Fibroblast of villous mesenchyme (primary cell): Measurements from ENCODE around the gene EVA1C. TPM values are rescaled to one million over a fixed set of nuclear protein-coding genes. Genes with fewer than 3 reads are reported as not detected.
"Not testable (repeated sequence)": the region's sequence is repeated elsewhere in the genome, so short reads cannot be mapped to it uniquely, and the experiment has no call there.

Experiments used
- DNase-seq: peaks from one replicate; pipeline ENCODE4 v3.0.0-alpha.2; 2010; ENCODE audit warnings: low read depth
- H3K4me3 ChIP-seq: 2 replicates; pipeline ENCODE4 v1.5.1; 2011; ENCODE audit warnings: low read depth, mild to moderate bottlenecking, low read length
- total RNA-seq: library from RNA; depleted of rRNA; stranded (reverse); fragments of >200 nt; gene quantifications from 2 replicates; pipeline ENCODE4 v1.2.3, GENCODE V29; 2012
- TF ChIP-seq, protein P1 (sequence below): IDR thresholded peaks from 2 replicates; pipeline ENCODE4 v1.5.1; 2012; ENCODE audit warnings: low read depth, mild to moderate bottlenecking, low read length; ENCODE audit not compliant: insufficient read depth

EVA1C gene
- total RNA-seq, 1 donor, result 10.8 TPM

DNA sequence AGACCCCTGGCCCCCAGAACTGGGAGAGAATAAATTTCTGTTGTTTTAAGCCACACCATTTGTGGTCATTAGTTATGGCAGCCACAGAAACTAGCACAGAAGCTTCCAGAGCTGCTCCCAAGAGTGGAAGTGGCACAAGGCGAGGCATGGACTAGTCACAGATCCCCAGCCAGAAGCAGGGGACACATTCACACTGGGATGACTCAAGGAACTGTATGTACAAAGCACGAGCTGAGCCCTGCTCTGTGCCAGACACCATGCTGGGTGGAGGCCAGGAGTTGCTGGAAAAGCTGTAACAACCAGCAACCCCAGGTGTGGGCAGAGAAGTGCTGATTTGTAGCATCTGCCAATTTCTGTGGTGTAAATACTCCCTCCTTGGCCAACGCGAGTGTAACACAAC lies 117.2 kb downstream of the EVA1C start:
- no peak overlapping the region for H3K4me3 ChIP-seq
- DNase-seq, result no peak
- TF ChIP-seq, protein P1, sequence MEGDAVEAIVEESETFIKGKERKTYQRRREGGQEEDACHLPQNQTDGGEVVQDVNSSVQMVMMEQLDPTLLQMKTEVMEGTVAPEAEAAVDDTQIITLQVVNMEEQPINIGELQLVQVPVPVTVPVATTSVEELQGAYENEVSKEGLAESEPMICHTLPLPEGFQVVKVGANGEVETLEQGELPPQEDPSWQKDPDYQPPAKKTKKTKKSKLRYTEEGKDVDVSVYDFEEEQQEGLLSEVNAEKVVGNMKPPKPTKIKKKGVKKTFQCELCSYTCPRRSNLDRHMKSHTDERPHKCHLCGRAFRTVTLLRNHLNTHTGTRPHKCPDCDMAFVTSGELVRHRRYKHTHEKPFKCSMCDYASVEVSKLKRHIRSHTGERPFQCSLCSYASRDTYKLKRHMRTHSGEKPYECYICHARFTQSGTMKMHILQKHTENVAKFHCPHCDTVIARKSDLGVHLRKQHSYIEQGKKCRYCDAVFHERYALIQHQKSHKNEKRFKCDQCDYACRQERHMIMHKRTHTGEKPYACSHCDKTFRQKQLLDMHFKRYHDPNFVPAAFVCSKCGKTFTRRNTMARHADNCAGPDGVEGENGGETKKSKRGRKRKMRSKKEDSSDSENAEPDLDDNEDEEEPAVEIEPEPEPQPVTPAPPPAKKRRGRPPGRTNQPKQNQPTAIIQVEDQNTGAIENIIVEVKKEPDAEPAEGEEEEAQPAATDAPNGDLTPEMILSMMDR, result no peak

- not testable (repeated sequence) for H3K4me3 ChIP-seq, DNase-seq
These were observed 118.3 kb downstream of the EVA1C start for GRCh38 chr21:32530809-32531208.

DNA sequence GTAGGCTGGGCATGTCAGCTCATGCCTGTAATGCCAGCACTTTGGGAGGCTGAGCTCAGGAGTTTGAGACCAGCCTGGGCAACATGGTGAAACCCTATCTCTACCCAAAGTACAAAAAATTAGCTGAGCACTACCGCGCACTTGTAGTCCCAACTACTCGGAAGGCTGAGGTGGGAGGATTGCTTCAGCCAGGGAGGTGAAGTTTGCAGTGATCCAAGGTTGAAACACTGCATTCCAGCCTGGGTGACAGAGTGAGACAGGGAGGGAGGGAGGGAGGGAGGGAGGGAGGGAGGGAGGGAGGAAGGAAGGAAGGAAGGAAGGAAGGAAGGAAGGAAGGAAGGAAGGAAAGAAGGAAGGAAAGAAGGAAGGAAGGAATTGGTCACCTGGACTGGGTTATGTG lies 119.1 kb downstream of the EVA1C start:
- H3K4me3 ChIP-seq, DNase-seq: not testable (repeated sequence)

DNA sequence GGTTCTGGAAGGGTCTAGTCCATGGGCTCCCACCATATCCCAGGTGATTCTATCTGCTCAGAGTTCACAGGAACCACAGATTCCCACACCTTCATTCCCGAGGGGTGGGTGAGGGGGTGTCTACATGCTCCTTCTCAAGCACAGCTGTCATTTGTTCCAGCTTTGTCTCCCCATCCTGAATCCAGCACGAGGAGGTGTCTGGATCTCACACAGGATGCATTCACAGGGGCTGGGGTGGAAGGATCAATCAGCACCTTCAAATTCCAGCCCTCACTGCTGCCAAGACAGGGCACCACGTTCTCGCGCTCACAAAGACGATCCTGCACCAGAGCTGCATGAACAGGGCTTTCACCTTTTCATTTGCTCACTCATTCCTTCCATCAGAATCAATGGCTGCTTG lies 120.1 kb downstream of the EVA1C start:
- no peak overlapping the region for H3K4me3 ChIP-seq
- TF ChIP-seq, protein P1, result no peak
- DNase-seq, result no peak

GRCh38 chr21:32533053-32533452 lies 120.5 kb downstream of the EVA1C start:
- DNase-seq, result no peak
- TF ChIP-seq, protein P1, result no peak

DNA sequence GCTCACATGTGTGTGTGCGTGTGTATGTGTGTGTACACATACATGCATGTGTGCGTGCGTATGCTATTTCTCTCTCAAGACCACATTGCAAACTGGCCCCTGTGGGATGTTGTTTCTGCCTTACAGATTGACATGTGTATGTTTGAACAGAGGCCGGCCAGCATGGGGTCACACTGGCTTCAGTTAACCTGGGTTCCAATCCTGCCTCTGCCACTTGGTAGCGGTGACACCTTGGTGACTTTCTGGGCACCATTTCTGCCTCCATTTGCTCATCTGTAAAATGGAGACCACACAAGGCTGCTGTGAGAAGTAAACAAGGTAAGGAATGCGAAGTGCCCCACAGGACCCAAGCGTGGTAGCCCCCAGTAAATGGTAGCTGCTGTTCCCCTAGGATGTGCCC lies 121.1 kb downstream of the EVA1C start:
- TF ChIP-seq, protein P1, result no peak
- H3K4me3 ChIP-seq, result no peak overlapping the region
- DNase-seq, result no peak

More at GRCh38 chr21:32533053-32533452, 120.5 kb downstream of the EVA1C start:
- no peak overlapping the region for H3K4me3 ChIP-seq

GRCh38 chr21:32534113-32534512 lies 121.6 kb downstream of the EVA1C start:
- no peak overlapping the region for H3K4me3 ChIP-seq
- no peak for DNase-seq
- TF ChIP-seq, protein P1, result no peak

- TF ChIP-seq, protein P1, result no peak
- H3K4me3 ChIP-seq, result no peak overlapping the region
- DNase-seq, result no peak
These were observed 123.1 kb downstream of the EVA1C start for GRCh38 chr21:32535612-32536011.
